Measurements from ENCODE around the gene SCN4A. TPM values are rescaled to one million over a fixed set of nuclear protein-coding genes. Genes with fewer than 3 reads are reported as not detected.
A peak's percentile ranks its signal among the peaks of the same experiment; 100 is the strongest.

The SCN4A gene
- polyA plus RNA-seq, 10 donors = 11.6 to 52.0 (median 38.1) TPM

GRCh38 chr17:64002658-64003525 is 30.2 kb upstream of the SCN4A start:
- DNase-seq = no peak

GRCh38 chr17:64001763-64002529 is 29.2 kb upstream of the SCN4A start:
- peak in 1 of 3 donors; percentile 44 for DNase-seq

- no peak for DNase-seq
These were observed 28.4 kb upstream of the SCN4A start for GRCh38 chr17:64001091-64001579.

DNA sequence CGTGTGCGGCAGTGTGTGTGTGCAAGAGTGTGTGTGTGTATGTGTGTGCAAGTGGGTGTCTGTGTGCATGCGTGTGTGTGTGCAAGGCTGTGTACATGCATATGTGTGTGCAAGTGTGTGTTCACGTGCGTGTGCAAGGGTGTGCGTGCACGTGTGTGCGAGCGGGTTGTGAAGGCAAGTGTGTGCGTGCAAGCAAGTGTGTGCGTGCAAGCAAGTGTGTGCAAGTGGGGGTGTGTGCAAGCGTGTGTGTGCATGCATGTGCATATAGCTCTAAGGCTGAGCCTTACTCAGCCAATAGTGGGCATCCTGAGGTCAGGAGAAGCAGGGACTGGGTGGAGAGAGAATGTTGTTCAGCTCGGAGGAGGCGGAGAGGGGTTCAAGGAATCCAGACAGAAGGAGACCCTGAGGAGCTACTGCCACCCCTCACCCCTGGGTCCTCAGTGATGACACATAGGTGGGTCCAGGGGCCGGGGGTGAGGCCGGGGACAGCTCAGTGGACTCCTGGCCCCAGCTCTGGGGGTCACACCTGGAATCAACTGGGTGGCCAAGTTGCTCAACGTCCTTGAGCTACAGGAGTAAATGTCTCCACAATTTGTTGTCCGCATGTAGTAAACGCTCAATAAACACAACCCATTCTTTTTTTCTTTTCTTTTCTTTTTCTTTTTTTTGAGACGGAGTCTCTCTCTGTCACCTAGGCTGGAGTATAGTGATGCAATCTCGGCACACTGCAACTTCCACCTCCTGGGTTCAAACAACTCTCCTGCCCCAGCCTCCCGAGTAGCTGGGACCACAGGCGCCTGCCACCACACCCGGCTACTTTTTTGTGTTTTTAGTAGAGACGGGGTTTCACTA is 27.2 kb upstream of the SCN4A start:
- DNase-seq = no peak

- DNase-seq = peak in 1 of 3 donors; percentile 20
These were observed 26.3 kb upstream of the SCN4A start for GRCh38 chr17:63998721-63999679.

DNA sequence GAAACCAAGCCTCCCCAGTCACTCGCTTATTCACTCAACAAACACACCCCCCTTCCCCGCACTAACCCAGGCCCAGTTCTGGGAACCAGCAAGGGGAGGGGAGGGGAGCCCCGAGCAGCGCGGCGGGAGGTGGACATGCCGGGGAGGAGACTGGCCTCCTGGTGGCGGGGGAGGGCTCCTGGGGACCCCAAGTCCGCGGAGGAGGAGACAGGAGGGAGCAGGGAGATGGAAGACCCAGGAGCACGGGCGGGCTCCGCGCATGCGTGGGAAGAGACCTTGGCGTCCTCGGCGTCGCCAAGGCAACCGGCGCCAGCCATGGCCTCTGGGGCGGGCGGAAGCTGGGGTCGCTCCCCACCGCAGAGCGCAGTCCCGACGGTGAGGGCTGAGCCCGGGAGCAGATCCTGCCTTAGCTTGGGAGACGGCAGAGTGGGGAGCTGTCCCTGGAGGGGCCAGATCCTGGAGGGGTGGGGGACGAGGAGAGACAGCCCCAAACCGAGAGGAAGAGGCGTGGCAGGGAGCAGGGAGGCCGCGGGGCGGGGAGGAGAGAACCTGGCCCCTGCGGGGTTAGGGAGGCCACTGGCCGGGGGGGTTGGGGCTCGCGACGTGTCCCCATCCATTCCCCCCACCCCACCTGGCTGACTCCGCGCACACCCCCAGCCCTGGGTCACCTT is 25.5 kb upstream of the SCN4A start, which contains the start of gene PRR29:
Gene PRR29 (plus strand): TSS at position 302 of the 671 bp plus-strand sequence. CDS start 14 bp downstream, at position 316.
- peak in 2 of 3 donors; percentile 75 to 91 for DNase-seq

GRCh38 chr17:63997341-63998048 is 24.8 kb upstream of the SCN4A start:
- peak in 1 of 3 donors; percentile 67 for DNase-seq

- no peak for DNase-seq
These were observed 23.9 kb upstream of the SCN4A start for GRCh38 chr17:63996430-63997182.

DNA sequence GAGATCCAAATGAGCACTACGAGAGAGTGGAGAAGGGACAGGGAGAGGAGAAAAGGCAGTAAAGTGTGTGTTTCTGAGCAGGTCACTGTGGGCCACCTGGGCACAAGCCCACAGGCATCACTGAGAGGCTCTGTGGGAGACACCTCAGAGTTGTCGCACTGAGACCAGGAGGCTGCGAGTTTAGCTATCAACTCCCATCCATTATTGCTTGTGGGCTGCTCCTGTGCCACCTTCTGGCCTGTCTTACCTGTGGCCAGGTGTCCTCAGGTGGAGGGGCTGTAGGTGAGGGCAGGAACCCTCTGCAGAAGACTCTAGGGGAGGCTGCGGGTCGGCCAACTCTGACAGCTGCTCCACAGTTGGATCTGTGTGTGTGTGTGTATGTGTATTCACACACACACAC is 22.9 kb upstream of the SCN4A start:
- no peak for DNase-seq

- no peak for DNase-seq
These were observed 20.8 kb upstream of the SCN4A start for GRCh38 chr17:63993368-63993985.

- DNase-seq = no peak
These were observed 18.9 kb upstream of the SCN4A start for GRCh38 chr17:63991611-63992010.

GRCh38 chr17:63989622-63990345 is 17.1 kb upstream of the SCN4A start:
- DNase-seq = peak in 1 of 3 donors; percentile 22

- peak in 2 of 3 donors; percentile 61 to 72 for DNase-seq
These were observed 16.3 kb upstream of the SCN4A start for GRCh38 chr17:63988741-63989621.

- no peak for DNase-seq
These were observed 15.4 kb upstream of the SCN4A start for GRCh38 chr17:63988127-63988478.

DNA sequence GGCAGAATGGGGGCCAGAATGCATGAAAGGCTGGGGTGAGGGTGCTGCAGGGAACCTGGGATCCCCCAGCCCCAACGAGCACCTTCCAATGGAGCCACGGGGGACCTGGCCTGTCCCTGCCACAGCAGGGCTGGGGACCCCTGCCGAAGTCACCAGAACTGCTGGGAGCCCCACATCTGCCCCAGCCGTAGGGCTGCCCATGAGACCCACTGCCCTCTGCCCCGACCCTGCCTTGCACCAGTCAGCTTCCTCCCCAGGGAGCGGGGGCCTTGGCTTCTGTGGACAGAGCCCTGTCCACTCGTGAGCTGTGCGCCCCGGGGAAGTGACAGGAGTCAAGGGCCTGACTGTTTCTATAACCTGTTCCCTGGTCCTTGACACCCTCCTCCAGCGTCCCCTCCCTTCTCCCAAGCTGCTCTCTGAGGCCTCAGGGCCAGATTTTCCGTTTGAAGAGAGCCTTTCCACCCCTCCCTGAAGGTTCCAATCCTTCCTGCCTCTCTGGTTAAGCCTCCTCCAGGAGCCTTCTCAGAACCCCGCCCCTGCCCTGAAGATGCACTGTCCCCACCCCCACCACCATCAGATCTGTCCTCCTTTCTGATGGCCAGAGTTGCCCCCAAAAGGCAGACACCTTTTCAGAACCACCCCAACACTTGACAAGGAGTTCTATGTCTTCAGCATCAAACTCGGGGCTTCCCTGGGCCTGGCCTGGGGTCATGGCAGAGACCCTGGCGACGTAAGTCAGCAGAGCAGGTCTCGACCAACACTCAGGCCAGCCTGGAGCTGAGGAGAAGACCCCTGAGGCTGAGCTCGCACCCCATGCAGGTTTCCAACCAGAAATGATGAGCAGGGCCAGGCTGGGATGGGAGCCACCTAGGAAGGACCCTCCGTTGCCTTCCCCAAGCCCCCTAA is 14.8 kb upstream of the SCN4A start:
- no peak for DNase-seq

Data from muscle of back (tissue), 11 donors.